Measurements from ENCODE around the gene ARHGAP4.

DNA sequence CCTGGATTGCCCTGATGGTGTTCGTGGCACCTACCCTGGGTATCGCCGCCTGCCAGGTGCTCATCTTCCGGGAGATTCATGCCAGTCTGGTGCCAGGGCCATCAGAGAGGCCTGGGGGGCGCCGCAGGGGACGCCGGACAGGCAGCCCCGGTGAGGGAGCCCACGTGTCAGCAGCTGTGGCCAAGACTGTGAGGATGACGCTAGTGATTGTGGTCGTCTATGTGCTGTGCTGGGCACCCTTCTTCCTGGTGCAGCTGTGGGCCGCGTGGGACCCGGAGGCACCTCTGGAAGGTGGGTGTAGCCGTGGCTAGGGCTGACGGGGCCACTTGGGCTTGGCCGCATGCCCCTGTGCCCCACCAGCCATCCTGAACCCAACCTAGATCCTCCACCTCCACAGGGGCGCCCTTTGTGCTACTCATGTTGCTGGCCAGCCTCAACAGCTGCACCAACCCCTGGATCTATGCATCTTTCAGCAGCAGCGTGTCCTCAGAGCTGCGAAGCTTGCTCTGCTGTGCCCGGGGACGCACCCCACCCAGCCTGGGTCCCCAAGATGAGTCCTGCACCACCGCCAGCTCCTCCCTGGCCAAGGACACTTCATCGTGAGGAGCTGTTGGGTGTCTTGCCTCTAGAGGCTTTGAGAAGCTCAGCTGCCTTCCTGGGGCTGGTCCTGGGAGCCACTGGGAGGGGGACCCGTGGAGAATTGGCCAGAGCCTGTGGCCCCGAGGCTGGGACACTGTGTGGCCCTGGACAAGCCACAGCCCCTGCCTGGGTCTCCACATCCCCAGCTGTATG is 19.7 kb downstream of the ARHGAP4 start:
- no peak for TF ChIP-seq POLR2A (IDR thresholded peaks at IDR 0.05)
- TF ChIP-seq, protein P1, sequence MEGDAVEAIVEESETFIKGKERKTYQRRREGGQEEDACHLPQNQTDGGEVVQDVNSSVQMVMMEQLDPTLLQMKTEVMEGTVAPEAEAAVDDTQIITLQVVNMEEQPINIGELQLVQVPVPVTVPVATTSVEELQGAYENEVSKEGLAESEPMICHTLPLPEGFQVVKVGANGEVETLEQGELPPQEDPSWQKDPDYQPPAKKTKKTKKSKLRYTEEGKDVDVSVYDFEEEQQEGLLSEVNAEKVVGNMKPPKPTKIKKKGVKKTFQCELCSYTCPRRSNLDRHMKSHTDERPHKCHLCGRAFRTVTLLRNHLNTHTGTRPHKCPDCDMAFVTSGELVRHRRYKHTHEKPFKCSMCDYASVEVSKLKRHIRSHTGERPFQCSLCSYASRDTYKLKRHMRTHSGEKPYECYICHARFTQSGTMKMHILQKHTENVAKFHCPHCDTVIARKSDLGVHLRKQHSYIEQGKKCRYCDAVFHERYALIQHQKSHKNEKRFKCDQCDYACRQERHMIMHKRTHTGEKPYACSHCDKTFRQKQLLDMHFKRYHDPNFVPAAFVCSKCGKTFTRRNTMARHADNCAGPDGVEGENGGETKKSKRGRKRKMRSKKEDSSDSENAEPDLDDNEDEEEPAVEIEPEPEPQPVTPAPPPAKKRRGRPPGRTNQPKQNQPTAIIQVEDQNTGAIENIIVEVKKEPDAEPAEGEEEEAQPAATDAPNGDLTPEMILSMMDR (IDR thresholded peaks at IDR 0.05) = no peak

All from testis (tissue), 2 donors.